ENCODE results near the gene ANKRD18A.
A peak's percentile ranks its signal among the peaks of the same experiment; 100 is the strongest.

Gene ANKRD18A

DNA sequence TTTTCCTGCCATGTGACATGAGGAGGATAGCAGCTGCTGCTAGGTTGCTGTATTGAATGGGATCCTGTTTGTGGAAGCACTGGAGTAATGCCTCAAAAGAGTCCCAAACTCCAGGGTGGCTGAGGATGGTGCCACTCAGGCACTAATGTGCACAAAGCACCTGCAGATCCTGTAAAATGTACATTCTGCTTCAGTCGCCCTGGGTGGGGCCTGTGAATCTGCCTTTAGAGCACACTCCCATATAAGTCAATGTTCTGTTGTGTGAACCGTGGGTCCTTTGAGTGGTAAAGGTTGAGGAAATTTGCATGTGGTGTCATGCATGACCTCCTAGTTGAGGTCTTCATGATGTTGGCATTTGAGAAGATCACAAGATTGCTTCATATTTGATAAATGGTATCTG is 31.6 kb upstream of the ANKRD18A start:
- Histone ChIP-seq H3K4me3 (ENCODE audit: low read depth, low read length, poor library complexity, severe bottlenecking) (no peak overlapping the region), H3K27ac (ENCODE audit: low read depth, low read length, poor library complexity, severe bottlenecking) (peak overlapping the region; percentile 73), H3K9me3 (ENCODE audit: low read length) (no peaks in the 10 kb centered on the region), H3K36me3 (ENCODE audit: insufficient read depth, low read length) (no peaks in the 10 kb centered on the region), H3K9me2 (ENCODE audit: low read depth, low read length) (no peaks in the 10 kb centered on the region), H2AFZ (ENCODE audit: low read length) (no peak overlapping the region), H3F3A (ENCODE audit: insufficient read depth, low read length) (no peaks in the 10 kb centered on the region), H3K4me1 (ENCODE audit: insufficient read depth, low read length, severe bottlenecking) (peaks cover 17% of the 10 kb centered on the region), H3K9ac (ENCODE audit: low read length) (no peak overlapping the region), H3K4me2 (ENCODE audit: low read length) (peak overlapping the region; percentile 4; the same call in 1 of the 2 replicates), H3K79me2 (ENCODE audit: insufficient read depth, low read length) (no peaks in the 10 kb centered on the region), H4K20me1 (ENCODE audit: insufficient read depth, low read length) (no peaks in the 10 kb centered on the region), H3K27me3 (ENCODE audit: insufficient read depth, low read length) (no peaks in the 10 kb centered on the region)
- TF ChIP-seq EZH2 (IDR thresholded peaks at IDR 0.05; ENCODE audit: borderline replicate concordance, low read length) = no peak
- TF ChIP-seq, protein P1, sequence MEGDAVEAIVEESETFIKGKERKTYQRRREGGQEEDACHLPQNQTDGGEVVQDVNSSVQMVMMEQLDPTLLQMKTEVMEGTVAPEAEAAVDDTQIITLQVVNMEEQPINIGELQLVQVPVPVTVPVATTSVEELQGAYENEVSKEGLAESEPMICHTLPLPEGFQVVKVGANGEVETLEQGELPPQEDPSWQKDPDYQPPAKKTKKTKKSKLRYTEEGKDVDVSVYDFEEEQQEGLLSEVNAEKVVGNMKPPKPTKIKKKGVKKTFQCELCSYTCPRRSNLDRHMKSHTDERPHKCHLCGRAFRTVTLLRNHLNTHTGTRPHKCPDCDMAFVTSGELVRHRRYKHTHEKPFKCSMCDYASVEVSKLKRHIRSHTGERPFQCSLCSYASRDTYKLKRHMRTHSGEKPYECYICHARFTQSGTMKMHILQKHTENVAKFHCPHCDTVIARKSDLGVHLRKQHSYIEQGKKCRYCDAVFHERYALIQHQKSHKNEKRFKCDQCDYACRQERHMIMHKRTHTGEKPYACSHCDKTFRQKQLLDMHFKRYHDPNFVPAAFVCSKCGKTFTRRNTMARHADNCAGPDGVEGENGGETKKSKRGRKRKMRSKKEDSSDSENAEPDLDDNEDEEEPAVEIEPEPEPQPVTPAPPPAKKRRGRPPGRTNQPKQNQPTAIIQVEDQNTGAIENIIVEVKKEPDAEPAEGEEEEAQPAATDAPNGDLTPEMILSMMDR (IDR thresholded peaks at IDR 0.05; ENCODE audit: low read length) = no peak

- TF ChIP-seq, protein P1 (IDR thresholded peaks at IDR 0.05; ENCODE audit: low read length) = no peak
- TF ChIP-seq EZH2 (IDR thresholded peaks at IDR 0.05; ENCODE audit: borderline replicate concordance, low read length) = no peak
- H3K9me2 ChIP-seq (ENCODE audit: low read depth, low read length) = no peaks in the 10 kb centered on the region
- no peak overlapping the region for H3K9ac ChIP-seq (ENCODE audit: low read length)
- no peaks in the 10 kb centered on the region for H3K27me3 ChIP-seq (ENCODE audit: insufficient read depth, low read length)
- H3K27ac ChIP-seq (ENCODE audit: low read depth, low read length, poor library complexity, severe bottlenecking) = peak overlapping the region; percentile 73
- H3K4me2 ChIP-seq (ENCODE audit: low read length) = no peak overlapping the region; the same call in 1 of the 2 replicates
- H4K20me1 ChIP-seq (ENCODE audit: insufficient read depth, low read length) = no peaks in the 10 kb centered on the region
- no peaks in the 10 kb centered on the region for H3K79me2 ChIP-seq (ENCODE audit: insufficient read depth, low read length)
- H3K36me3 ChIP-seq (ENCODE audit: insufficient read depth, low read length) = no peaks in the 10 kb centered on the region
- no peaks in the 10 kb centered on the region for H3F3A ChIP-seq (ENCODE audit: insufficient read depth, low read length)
- peaks cover 17% of the 10 kb centered on the region for H3K4me1 ChIP-seq (ENCODE audit: insufficient read depth, low read length, severe bottlenecking)
- no peaks in the 10 kb centered on the region for H3K9me3 ChIP-seq (ENCODE audit: low read length)
- H2AFZ ChIP-seq (ENCODE audit: low read length) = no peak overlapping the region
- no peak overlapping the region for H3K4me3 ChIP-seq (ENCODE audit: low read depth, low read length, poor library complexity, severe bottlenecking)
Measured at GRCh38 chr9:38651400-38652042, 31.1 kb upstream of the ANKRD18A start.

DNA sequence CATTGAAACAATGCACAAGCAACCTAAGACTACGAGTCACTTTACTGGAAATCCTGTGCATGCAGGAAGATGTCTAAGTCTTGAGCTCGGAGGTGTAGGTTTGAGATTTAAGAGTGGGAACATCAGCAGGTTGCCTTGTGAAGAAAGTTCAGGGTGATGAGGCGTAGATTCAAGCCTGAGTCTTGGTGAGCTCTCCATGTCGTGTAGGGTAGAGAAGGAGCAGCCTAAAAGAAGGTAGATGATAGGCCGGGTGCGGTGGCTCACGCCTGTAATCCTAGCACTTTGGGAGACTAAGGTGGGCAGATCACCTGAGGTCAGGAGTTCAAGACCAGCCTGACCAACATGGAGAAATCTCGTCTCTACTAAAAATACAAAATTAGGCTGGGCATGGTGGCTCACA is 30.2 kb upstream of the ANKRD18A start:
- no peak for TF ChIP-seq EZH2 (IDR thresholded peaks at IDR 0.05; ENCODE audit: borderline replicate concordance, low read length)
- TF ChIP-seq, protein P1 (IDR thresholded peaks at IDR 0.05; ENCODE audit: low read length) = no peak

More for the DNA sequence above, 30.2 kb upstream of the ANKRD18A start:
- Histone ChIP-seq H3K4me1 (ENCODE audit: insufficient read depth, low read length, severe bottlenecking) (peaks cover 17% of the 10 kb centered on the region), H3K4me3 (ENCODE audit: low read depth, low read length, poor library complexity, severe bottlenecking) (no peak overlapping the region), H3K9me3 (ENCODE audit: low read length) (no peaks in the 10 kb centered on the region), H3K4me2 (ENCODE audit: low read length) (no peak overlapping the region), H3F3A (ENCODE audit: insufficient read depth, low read length) (no peaks in the 10 kb centered on the region), H3K9ac (ENCODE audit: low read length) (no peak overlapping the region), H3K27me3 (ENCODE audit: insufficient read depth, low read length) (no peaks in the 10 kb centered on the region), H3K79me2 (ENCODE audit: insufficient read depth, low read length) (no peaks in the 10 kb centered on the region), H2AFZ (ENCODE audit: low read length) (no peak overlapping the region), H3K27ac (ENCODE audit: low read depth, low read length, poor library complexity, severe bottlenecking) (no peak overlapping the region), H3K36me3 (ENCODE audit: insufficient read depth, low read length) (no peaks in the 10 kb centered on the region), H4K20me1 (ENCODE audit: insufficient read depth, low read length) (no peaks in the 10 kb centered on the region), H3K9me2 (ENCODE audit: low read depth, low read length) (no peaks in the 10 kb centered on the region)

Data from OCI-LY1 (cell line).